HG02642 (cell line): ENCODE results near the gene EDIL3.
"Not testable (repeated sequence)": the region's sequence is repeated elsewhere in the genome, so short reads cannot be mapped to it uniquely, and the experiment has no call there.

ENCODE experiments used
- ATAC-seq: cut with Tn5 transposase; IDR thresholded peaks from one replicate; pipeline ENCODE4 v1.9.1; 2021; ENCODE audit warnings: mild to moderate bottlenecking; ENCODE audit not compliant: unreplicated experiment, poor library complexity

Gene EDIL3

DNA sequence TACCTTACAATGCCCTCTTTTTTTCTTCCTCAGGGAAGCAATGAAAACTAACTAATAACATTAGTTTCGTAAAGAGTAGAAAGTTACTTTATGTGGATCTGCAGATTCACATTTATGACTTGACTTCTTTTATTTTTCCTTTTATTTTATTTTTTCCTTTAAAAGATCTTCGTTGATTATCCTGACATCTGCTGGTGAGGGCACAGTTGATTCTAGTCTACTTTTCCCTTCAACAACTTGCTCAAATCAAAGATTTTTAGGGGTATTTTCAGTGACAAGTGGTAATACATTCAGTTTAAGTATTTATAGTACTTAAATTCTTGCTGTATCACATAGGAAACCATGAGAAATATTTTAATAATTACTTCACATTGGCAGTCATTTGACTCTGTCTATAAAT is 4.9 kb downstream of the EDIL3 start:
- ATAC-seq, result no peak

DNA sequence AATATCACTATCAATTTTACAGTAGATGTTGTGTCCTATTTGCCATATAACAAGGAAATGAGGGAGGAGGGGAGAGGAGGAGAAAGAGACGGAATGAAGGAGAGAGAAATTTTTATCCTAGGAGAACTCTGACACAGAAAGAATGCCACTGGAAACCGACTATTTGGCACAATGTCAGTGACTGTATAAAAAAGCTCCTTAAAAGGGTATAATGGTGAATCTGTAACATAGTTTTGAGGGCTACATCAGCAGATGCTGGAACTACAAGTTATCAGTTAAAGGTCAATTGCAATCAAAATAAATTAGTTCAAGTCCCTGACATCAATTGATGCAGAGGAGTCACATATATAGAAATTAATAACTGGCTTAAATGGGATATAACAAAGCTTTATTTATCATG is 5.7 kb downstream of the EDIL3 start:
- no peak for ATAC-seq

DNA sequence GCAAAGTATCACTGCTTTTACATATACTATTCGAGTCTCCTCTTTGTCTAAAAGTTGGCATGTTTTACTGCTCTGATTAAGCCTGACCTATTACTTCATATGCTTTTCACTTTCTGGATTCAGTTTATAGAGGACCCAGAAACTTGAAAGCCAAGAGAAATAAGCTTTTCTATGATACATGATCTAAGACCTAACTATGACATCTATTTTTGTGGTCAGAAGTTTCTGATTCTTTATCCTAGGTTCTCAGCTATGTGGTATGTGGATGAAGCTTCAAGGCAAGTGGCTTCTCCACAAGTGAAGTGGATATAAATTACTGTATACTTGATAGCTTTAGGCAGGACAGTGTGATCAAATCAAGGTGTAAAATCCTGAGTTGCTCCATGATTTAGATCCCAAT is 6.3 kb downstream of the EDIL3 start:
- no peak for ATAC-seq

DNA sequence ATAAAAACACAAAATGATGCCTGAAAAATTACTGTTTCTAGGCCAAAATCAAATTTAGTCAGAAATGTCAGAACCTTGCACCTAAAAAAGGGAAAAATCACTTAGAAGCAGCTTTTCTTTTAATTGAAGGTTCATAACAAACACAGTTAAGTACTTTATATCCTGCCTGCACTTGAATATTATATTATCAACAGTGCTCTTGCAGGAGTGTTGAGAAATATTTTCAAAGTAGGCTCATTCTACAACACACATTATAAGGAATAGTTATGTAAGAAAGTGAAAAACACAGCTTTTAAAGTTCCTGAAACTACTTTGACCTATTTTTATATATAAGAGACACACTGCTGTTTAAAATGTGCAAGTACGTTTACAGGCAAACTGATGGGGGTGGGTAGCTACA is 8.3 kb downstream of the EDIL3 start:
- no peak for ATAC-seq

DNA sequence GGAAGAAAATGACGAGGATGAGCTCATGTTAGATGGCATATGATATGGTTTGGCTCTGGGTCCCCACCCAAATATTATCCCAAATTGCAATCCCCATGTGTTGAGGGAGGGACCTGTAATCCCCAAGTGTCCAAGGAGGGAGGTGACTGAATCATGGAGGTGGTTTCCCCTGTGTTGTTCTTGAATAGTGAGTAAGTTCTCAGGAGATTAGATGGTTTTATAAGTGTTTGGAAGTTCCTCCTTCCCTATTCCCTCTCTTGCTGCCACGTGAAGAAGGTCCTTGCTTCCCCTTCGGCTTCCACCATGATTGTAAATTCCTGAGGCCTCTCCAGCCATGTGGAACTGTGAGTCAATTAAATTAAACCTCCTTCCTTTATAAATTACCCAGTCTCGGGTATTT is 10.1 kb downstream of the EDIL3 start:
- ATAC-seq, result no peak

- no peak for ATAC-seq
These were observed 11.2 kb downstream of the EDIL3 start for GRCh38 chr5:84373506-84373905.

- ATAC-seq, result no peak
These were observed 12.5 kb downstream of the EDIL3 start for GRCh38 chr5:84372066-84372695.

- ATAC-seq, result no peak
These were observed 14.5 kb downstream of the EDIL3 start for GRCh38 chr5:84370176-84370575.

DNA sequence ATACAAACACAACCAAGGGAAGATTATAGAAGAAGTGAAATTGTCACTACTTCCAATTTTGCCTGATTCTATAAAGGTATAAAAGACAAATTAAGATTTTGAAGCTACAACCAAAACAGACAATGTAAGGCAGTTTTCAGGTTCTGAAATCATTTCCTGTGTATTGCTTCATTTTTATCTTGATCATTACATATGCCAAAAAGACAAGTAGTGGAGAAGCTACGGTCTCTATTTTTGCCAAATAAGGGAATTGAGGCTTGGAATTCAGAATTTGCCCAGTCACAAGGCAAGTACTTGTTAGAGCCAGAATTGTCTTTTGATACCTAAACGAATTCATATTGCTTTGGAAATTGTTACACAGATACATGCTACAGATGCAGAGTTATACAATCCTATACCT is 20.6 kb downstream of the EDIL3 start:
- ATAC-seq, result no peak

DNA sequence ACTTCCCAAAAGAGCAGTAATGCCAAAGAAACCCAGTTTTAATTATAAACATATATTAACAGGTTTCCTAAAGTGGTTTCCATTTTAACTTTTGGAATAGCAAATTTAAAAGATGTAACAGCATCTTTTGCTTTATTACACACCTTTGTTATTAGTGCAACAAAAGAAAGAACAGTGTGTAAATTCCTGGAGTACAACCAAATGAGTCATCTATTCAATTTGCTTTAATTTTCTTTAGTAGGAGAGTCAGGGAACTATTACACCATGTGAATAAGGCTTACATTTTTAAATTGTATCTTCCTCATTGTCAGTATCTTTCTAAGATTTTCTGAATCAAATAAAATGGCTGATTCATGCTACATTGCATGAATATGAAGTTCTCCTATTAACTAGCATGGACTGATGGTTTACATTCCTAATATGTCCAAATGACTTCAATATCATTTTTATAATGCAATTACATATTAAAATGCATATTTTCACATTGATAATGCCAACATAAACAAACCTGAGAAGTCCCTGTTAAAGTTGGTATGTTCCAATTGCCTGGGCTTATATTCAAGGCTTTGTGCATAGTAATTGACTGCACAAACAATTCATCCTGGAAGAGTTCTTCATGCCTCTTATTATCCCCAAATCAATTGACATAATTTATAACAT is 22.5 kb downstream of the EDIL3 start:
- no peak for ATAC-seq

- ATAC-seq, result no peak
These were observed 23.1 kb downstream of the EDIL3 start for GRCh38 chr5:84361572-84361971.

GRCh38 chr5:84360056-84360455 is 24.6 kb downstream of the EDIL3 start:
- ATAC-seq, result no peak

DNA sequence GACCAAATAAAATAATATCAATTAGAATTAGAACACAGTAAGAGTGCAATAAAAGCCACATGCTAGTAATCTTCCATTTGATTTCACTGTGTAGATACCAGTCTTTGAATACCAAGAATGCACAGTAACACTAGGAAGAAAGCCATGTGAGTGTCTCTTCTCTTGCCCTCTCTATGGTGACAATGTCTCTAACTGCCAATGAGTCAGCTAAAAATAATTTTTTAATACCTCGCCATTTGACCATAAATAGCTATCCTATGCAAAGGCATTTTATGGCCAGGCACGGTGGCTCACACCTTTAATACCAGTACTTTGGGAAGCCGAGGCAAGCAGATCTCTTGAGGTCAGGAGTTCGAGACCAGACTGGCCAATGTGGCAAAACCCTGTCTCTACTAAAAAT is 30.6 kb downstream of the EDIL3 start:
- ATAC-seq, result no peak

DNA sequence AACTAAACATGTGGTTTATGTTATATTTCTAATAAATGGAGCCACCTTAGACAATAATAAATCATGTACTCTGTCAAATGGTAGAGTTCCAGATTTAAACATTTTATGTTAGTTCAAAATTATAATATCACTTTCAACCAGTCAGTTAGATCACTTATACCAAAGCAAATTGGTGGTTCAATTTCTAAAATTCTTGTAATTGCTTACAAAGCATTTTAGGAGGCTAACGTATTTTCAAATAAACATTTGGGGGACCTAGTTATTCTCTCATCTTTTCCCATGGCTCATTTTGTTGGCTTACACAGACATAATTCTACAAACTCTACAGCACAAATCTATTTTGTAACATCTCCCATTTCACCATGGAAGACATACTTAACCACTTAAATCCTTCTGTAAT is 39.9 kb downstream of the EDIL3 start:
- ATAC-seq, result no peak

DNA sequence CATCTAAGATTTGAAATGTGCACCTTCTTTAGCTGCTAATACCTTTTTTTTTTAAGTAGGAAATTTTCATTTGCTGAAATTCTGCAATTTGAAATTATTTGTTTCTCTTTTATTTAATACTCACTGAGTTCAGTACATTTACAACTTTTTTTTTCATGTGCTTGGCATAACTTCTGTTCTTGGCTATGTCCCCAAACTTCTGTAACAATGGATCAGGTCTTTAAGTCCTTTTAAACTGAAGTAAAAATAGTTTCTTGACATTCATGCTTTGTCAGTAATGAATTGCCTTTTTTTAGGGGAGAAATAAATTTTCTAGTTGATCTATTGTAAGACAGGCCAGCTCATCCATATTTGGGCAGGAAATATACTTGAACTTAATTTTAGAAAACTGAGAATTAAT is 41.5 kb downstream of the EDIL3 start:
- no peak for ATAC-seq

- ATAC-seq, result no peak
These were observed 52.6 kb downstream of the EDIL3 start for GRCh38 chr5:84332106-84332505.

- ATAC-seq, result no peak
These were observed 57.1 kb downstream of the EDIL3 start for GRCh38 chr5:84327591-84327990.

DNA sequence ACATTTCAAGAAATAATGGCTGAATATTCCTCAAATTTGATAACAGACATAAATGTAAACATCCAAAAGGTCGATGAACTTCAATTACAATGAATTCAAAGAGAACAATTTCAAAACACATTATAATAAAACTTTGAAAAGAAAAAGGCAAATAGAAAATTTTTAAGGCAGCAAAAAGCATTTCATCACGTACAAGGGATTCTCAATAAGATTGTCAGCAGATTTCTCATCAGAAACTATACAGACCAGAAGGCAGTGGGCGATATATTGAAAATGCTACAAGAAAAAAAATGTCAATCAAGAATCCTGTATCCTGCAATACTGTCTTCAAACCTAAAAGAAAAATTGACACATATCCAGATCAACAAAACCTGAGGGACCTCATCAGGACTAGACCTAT is 62.0 kb downstream of the EDIL3 start:
- no peak for ATAC-seq

GRCh38 chr5:84317826-84318225 is 66.9 kb downstream of the EDIL3 start:
- not testable (repeated sequence) for ATAC-seq

DNA sequence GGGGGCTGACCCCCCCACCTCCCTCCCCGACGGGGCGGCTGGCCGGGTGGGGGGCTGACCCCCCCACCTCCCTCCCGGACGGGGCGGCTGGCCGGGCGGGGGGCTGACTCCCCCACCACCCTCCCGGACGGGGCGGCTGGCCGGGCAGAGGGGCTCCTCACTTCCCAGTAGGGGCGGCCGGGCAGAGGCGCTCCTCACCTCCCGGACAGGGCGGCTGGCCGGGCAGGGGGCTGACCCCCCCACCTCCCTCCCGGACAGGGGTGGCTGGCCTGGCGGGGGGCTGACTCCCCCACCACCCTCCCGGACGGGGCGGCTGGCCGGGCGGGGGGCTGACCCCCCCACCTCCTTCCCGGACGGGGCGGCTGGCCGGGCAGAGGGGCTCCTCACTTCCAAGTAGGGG is 72.4 kb downstream of the EDIL3 start:
- ATAC-seq, result not testable (repeated sequence)

- not testable (repeated sequence) for ATAC-seq
These were observed 74.8 kb downstream of the EDIL3 start for GRCh38 chr5:84309850-84310249.

- ATAC-seq, result no peak
These were observed 78.1 kb downstream of the EDIL3 start for GRCh38 chr5:84306601-84307000.
